Measurements from ENCODE around the gene ELAVL3.

DNA sequence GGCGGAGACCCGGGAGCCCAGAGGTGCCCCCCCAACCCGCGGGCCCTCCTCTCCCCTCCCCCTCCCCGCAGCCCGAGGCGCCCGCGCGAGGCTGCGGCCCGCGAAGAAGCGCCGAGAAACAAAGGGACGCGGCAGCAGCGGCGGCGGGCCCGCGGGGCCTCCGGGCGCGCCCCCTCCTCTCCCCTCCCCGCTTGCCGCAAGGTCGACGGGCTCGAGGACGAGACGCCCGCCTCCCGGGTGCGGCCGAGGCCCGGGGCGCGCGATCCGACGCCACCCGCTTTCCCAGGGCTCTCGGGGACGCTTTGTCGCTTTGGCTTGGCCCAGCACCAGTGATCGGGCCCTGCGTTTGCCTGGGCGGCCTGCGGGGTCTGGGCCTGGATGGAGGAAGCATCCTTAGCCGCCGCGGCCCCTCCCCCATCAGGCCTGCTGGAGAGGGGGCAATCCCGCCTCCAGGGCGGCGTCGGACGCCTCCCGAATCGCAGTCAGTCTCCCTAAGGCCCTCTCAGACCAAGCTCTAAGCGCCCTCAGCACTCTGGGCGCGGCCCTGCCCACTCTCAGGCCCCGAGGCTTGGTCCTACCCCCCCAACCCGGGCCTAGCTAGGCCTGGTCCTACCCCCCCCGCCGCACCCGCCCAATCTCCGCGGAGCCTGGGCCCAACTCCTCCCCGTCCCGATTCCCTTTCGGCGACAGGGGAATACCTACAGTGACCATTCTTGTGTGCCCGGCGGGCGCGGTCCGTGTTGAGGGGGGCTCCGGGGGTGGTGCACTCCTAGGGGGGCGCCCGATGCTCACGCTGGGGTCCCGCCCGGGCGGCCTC, 740 bp downstream of the ELAVL3 start:
- TF ChIP-seq CTCF (IDR thresholded peaks at IDR 0.05) (no peak), EP300 (IDR thresholded peaks at IDR 0.05; ENCODE audit: borderline replicate concordance in 1 of 2, low read depth in 1 of 2, low read length in 1 of 2) (no peak), MAX (IDR thresholded peaks at IDR 0.05; ENCODE audit: low read depth) (no peak), GABPA (IDR thresholded peaks at IDR 0.05; ENCODE audit: low read depth) (no peak)

Measured in SK-N-SH (cell line).